ENCODE results near the gene TDRD9. TPM values are rescaled to one million over a fixed set of nuclear protein-coding genes. Genes with fewer than 3 reads are reported as not detected.

TDRD9 gene
- polyA plus RNA-seq, 1 donor from 2014 or later: 15.9 TPM

DNA sequence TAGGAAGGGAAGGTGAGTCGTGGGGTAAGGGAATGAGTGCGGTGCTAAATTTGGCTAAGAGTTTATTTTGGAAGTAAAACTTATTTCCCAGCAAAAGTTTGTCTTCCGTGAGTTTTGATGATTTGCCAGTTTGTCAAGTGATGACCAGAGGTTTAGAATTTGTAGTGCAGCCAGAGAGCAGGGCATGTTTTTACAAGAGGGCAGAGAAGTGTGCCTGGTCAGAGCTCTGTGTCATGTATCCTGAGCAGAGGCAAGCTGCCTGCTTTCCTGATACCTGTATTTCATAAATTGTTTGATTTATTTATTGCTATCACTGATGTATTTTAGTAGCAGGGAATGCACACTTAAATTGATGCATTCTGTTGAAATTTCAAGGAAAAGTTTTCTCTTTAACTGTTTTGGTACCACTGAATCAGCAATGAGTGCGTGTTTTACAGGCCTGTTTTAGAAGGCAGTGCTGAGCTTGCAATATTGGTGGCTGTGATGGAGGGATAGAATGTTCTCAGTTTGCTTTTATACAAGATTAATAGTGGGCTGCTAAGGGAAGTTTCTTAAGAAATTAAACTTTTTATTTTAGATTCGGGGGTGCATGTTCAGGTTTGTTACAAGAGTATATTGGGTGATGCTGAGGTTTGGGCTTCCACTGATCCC, 33.8 kb downstream of the TDRD9 start:
- Histone ChIP-seq H3K27ac (ENCODE audit: low read length) (no peak overlapping the region), H4K20me1 (ENCODE audit: insufficient read depth) (no peaks in the 10 kb centered on the region), H3F3A (ENCODE audit: insufficient read depth, low read length, poor library complexity, severe bottlenecking) (no peaks in the 10 kb centered on the region), H3K4me3 (ENCODE audit: low read length) (no peak overlapping the region), H3K9ac (ENCODE audit: low read length) (no peak overlapping the region), H3K9me2 (ENCODE audit: insufficient read depth, low read length) (no peaks in the 10 kb centered on the region), H3K79me2 (replicated peaks; ENCODE audit: insufficient read depth, low read length) (no peaks in the 10 kb centered on the region), H3K4me2 (ENCODE audit: low read length) (no peak overlapping the region), H2AFZ (ENCODE audit: low read depth, low read length) (no peak overlapping the region), H3K36me3 (ENCODE audit: insufficient read depth, low read length) (no peaks in the 10 kb centered on the region), H3K9me3 (ENCODE audit: low read length) (no peaks in the 10 kb centered on the region), H3K27me3 (ENCODE audit: insufficient read depth, low read depth, low read length) (no peaks in the 10 kb centered on the region)
- TF ChIP-seq POLR2AphosphoS5 (IDR thresholded peaks at IDR 0.05) (no peak), TAF1 (IDR thresholded peaks at IDR 0.05; ENCODE audit: low read depth) (no peak), RAD21 (conservative IDR thresholded peaks at IDR 0.05) (no peak), SMC3 (conservative IDR thresholded peaks at IDR 0.05; ENCODE audit: poor library complexity) (no peak), EP300 (conservative IDR thresholded peaks at IDR 0.05; ENCODE audit: poor library complexity, severe bottlenecking) (no peak)
- TF ChIP-seq, protein P1, sequence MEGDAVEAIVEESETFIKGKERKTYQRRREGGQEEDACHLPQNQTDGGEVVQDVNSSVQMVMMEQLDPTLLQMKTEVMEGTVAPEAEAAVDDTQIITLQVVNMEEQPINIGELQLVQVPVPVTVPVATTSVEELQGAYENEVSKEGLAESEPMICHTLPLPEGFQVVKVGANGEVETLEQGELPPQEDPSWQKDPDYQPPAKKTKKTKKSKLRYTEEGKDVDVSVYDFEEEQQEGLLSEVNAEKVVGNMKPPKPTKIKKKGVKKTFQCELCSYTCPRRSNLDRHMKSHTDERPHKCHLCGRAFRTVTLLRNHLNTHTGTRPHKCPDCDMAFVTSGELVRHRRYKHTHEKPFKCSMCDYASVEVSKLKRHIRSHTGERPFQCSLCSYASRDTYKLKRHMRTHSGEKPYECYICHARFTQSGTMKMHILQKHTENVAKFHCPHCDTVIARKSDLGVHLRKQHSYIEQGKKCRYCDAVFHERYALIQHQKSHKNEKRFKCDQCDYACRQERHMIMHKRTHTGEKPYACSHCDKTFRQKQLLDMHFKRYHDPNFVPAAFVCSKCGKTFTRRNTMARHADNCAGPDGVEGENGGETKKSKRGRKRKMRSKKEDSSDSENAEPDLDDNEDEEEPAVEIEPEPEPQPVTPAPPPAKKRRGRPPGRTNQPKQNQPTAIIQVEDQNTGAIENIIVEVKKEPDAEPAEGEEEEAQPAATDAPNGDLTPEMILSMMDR (IDR thresholded peaks at IDR 0.05; ENCODE audit: poor library complexity, severe bottlenecking): no peak
- TF ChIP-seq, protein P2, sequence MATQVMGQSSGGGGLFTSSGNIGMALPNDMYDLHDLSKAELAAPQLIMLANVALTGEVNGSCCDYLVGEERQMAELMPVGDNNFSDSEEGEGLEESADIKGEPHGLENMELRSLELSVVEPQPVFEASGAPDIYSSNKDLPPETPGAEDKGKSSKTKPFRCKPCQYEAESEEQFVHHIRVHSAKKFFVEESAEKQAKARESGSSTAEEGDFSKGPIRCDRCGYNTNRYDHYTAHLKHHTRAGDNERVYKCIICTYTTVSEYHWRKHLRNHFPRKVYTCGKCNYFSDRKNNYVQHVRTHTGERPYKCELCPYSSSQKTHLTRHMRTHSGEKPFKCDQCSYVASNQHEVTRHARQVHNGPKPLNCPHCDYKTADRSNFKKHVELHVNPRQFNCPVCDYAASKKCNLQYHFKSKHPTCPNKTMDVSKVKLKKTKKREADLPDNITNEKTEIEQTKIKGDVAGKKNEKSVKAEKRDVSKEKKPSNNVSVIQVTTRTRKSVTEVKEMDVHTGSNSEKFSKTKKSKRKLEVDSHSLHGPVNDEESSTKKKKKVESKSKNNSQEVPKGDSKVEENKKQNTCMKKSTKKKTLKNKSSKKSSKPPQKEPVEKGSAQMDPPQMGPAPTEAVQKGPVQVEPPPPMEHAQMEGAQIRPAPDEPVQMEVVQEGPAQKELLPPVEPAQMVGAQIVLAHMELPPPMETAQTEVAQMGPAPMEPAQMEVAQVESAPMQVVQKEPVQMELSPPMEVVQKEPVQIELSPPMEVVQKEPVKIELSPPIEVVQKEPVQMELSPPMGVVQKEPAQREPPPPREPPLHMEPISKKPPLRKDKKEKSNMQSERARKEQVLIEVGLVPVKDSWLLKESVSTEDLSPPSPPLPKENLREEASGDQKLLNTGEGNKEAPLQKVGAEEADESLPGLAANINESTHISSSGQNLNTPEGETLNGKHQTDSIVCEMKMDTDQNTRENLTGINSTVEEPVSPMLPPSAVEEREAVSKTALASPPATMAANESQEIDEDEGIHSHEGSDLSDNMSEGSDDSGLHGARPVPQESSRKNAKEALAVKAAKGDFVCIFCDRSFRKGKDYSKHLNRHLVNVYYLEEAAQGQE (IDR thresholded peaks at IDR 0.05; ENCODE audit: borderline replicate concordance): no peak

DNA sequence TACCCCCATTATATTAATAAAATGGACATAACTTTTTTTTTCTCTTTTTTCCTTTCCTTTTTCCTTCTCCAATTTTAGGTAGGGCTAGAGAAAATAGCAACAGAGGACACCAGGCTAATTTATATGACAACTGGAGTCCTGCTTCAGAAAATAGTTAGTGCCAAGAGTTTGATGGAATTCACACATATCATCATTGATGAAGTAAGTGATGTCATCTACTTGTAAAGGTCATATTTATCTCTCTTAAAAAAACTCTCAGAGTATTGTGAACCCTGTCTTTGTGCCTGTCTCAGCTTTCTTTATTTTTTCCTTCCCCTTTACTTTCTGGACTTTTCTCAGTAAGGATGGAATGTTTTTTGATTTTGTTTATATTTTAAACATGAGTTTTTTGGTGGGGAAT, 38.4 kb downstream of the TDRD9 start:
- Histone ChIP-seq H4K20me1 (ENCODE audit: insufficient read depth) (no peaks in the 10 kb centered on the region), H2AFZ (ENCODE audit: low read depth, low read length) (no peak overlapping the region), H3K9me2 (ENCODE audit: insufficient read depth, low read length) (no peaks in the 10 kb centered on the region), H3K4me3 (ENCODE audit: low read length) (no peak overlapping the region), H3K27me3 (ENCODE audit: insufficient read depth, low read depth, low read length) (no peaks in the 10 kb centered on the region), H3F3A (ENCODE audit: insufficient read depth, low read length, poor library complexity, severe bottlenecking) (no peaks in the 10 kb centered on the region), H3K9me3 (ENCODE audit: low read length) (no peaks in the 10 kb centered on the region), H3K4me2 (ENCODE audit: low read length) (no peak overlapping the region), H3K27ac (ENCODE audit: low read length) (no peak overlapping the region), H3K9ac (ENCODE audit: low read length) (no peak overlapping the region), H3K79me2 (replicated peaks; ENCODE audit: insufficient read depth, low read length) (no peaks in the 10 kb centered on the region), H3K36me3 (ENCODE audit: insufficient read depth, low read length) (no peaks in the 10 kb centered on the region)
- TF ChIP-seq EZH2 (IDR thresholded peaks at IDR 0.05; ENCODE audit: borderline replicate concordance, insufficient read depth, low read length, poor library complexity, severe bottlenecking) (no peak), SMC3 (conservative IDR thresholded peaks at IDR 0.05; ENCODE audit: poor library complexity) (no peak), TAF1 (IDR thresholded peaks at IDR 0.05; ENCODE audit: low read depth) (no peak), POLR2AphosphoS5 (IDR thresholded peaks at IDR 0.05) (no peak), MXI1 (conservative IDR thresholded peaks at IDR 0.05; ENCODE audit: poor library complexity, severe bottlenecking) (no peak), EP300 (conservative IDR thresholded peaks at IDR 0.05; ENCODE audit: poor library complexity, severe bottlenecking) (no peak), RAD21 (conservative IDR thresholded peaks at IDR 0.05) (no peak)
- TF ChIP-seq, protein P2 (IDR thresholded peaks at IDR 0.05; ENCODE audit: borderline replicate concordance): no peak
- TF ChIP-seq, protein P1 (IDR thresholded peaks at IDR 0.05; ENCODE audit: poor library complexity, severe bottlenecking): no peak

Data from neural cell (in vitro differentiated cells).